Skin of body (tissue), 2 donors: Measurements from ENCODE around the gene PDE6H. TPM values are rescaled to one million over a fixed set of nuclear protein-coding genes. Genes with fewer than 3 reads are reported as not detected.

Experiments
- DNase-seq: peaks from one replicate; lab custom pipeline; 2025; lab: John Stamatoyannopoulos, UW
- total RNA-seq: library from RNA; depleted of rRNA; stranded (reverse); fragments of >200 nt; gene quantifications from one replicate; pipeline ENCODE4 v1.2.3, GENCODE V29; 2014

PDE6H gene
- total RNA-seq, 1 donor from 2014 or later = 0.59 TPM

GRCh38 chr12:14951851-14952250, 21.0 kb upstream of the PDE6H start:
- DNase-seq = no peak

- DNase-seq = peak; percentile 41
These were observed 20.4 kb upstream of the PDE6H start for GRCh38 chr12:14952299-14952921.

- no peak for DNase-seq
These were observed 19.1 kb upstream of the PDE6H start for GRCh38 chr12:14953752-14954151.

- DNase-seq = no peak
These were observed 18.6 kb upstream of the PDE6H start for GRCh38 chr12:14954269-14954668.

- no peak for DNase-seq
These were observed 16.6 kb upstream of the PDE6H start for GRCh38 chr12:14956024-14956891.

- DNase-seq = no peak
These were observed 15.9 kb upstream of the PDE6H start for GRCh38 chr12:14956905-14957304.

- no peak for DNase-seq
These were observed 15.2 kb upstream of the PDE6H start for GRCh38 chr12:14957551-14958168.

- no peak for DNase-seq
These were observed 14.3 kb upstream of the PDE6H start for GRCh38 chr12:14958361-14959125.

GRCh38 chr12:14959126-14959440, 13.8 kb upstream of the PDE6H start:
- DNase-seq = no peak

GRCh38 chr12:14959463-14959862, 13.4 kb upstream of the PDE6H start:
- DNase-seq = no peak

GRCh38 chr12:14959916-14960496, 12.8 kb upstream of the PDE6H start:
- no peak for DNase-seq

GRCh38 chr12:14960548-14961465, 12.0 kb upstream of the PDE6H start:
- DNase-seq = no peak

- peak; percentile 62 for DNase-seq
These were observed 11.2 kb upstream of the PDE6H start, which contains the start of gene ARHGDIB for GRCh38 chr12:14961466-14962152. Gene ARHGDIB, minus strand, starts transcription at chr12:14961601. Its CDS starts 10,889 bp downstream, at chr12:14950712.

GRCh38 chr12:14962153-14962539, 10.7 kb upstream of the PDE6H start:
- DNase-seq = no peak

GRCh38 chr12:14962797-14963196, 10.0 kb upstream of the PDE6H start:
- no peak for DNase-seq

GRCh38 chr12:14963520-14963919, 9.3 kb upstream of the PDE6H start:
- no peak for DNase-seq

- DNase-seq = no peak
These were observed 8.4 kb upstream of the PDE6H start for GRCh38 chr12:14964406-14964805.

- DNase-seq = no peak
These were observed 7.6 kb upstream of the PDE6H start for GRCh38 chr12:14965221-14965620.

GRCh38 chr12:14968478-14968877, 4.4 kb upstream of the PDE6H start:
- DNase-seq = no peak

- DNase-seq = no peak
These were observed 2.4 kb upstream of the PDE6H start for GRCh38 chr12:14970473-14970872.
